ENCODE data around the gene TACC2. TPM values are rescaled to one million over a fixed set of nuclear protein-coding genes. Genes with fewer than 3 reads are reported as not detected.
A peak's percentile ranks its signal among the peaks of the same experiment; 100 is the strongest.

TACC2 gene
- total RNA-seq, 4 donors from 2014 or later, result 95.9 to 122 (median 114) TPM

- intact Hi-C loops (cut with DNase I), result loop anchor here (5.0 to 10.0 kb wide), 2 partner anchors 61 to 126 kb away; partner anchors contain the start of gene ATE1
- Histone ChIP-seq H3K27ac (peak overlapping the region in 1 of 3 donors; percentile 66), H3K9me3 (no peaks in the 10 kb centered on the region), H3K27me3 (no peaks in the 10 kb centered on the region), H3K36me3 (no peaks in the 10 kb centered on the region), H3K4me3 (replicated peaks in 1 of 3) (no peak overlapping the region), H3K4me1 (peaks cover 9 to 25% of the 10 kb centered on the region in 2 donors)
- DNase-seq, result no peak
- no peak for TF ChIP-seq POLR2A (IDR thresholded peaks at IDR 0.05)
- TF ChIP-seq, protein P1, sequence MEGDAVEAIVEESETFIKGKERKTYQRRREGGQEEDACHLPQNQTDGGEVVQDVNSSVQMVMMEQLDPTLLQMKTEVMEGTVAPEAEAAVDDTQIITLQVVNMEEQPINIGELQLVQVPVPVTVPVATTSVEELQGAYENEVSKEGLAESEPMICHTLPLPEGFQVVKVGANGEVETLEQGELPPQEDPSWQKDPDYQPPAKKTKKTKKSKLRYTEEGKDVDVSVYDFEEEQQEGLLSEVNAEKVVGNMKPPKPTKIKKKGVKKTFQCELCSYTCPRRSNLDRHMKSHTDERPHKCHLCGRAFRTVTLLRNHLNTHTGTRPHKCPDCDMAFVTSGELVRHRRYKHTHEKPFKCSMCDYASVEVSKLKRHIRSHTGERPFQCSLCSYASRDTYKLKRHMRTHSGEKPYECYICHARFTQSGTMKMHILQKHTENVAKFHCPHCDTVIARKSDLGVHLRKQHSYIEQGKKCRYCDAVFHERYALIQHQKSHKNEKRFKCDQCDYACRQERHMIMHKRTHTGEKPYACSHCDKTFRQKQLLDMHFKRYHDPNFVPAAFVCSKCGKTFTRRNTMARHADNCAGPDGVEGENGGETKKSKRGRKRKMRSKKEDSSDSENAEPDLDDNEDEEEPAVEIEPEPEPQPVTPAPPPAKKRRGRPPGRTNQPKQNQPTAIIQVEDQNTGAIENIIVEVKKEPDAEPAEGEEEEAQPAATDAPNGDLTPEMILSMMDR (IDR thresholded peaks at IDR 0.05), result no peak
- WGBS, 2 donors, result 84 to 87% methylated on average over 8 of the region's 8 CpGs
Observed at GRCh38 chr10:122053314-122053713, 64.4 kb downstream of the TACC2 start.

DNA sequence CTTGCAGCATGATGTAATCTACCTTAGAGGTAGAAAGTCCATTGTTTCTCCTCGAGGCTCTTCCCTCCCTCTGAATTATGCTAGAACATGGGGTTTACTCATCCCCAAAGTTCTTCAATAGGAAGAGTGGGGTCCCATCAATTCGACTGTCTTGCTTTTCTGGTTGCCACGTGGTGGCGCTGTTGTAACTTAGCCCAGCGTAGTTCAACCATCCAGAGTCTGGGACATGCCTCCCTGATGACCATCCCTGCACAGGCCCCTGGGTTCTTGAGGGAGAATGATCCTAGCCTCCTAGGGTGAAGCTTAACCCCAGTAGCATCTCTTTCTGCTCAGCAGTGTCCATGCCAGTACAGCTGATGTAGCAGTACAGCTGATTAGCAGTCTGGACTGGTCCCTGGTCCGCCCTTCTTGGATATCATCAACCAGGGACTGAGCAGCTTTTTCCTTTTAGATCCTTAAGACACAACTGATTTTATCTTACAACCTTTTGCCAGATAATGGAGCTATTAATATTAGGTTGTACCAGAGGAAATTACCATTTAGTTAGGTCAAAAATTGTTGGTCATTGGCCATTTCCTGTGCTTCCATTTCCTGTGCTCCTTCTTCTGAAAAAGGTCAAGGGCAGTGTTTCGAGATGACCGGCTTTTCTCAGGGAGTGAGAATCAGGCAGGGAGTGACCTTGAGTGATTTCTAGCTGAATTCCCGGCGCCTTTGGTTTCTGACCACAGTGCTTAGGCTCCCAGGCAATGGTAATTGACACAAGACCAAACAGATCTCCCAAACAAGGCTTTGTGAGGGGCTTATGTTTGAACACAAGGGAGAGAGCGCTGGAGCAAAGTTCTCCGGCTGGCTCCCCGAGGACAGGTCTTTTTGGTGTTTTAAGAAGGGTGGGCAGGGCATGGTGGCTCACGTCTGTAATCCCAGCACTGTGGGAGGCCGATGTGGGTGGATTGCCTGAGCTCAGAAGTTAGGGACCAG is 65.4 kb downstream of the TACC2 start:
- H3K27ac ChIP-seq, result peak overlapping the region in 2 of 3 donors; percentile 30 to 66
- peaks cover 9 to 25% of the 10 kb centered on the region in 2 donors for H3K4me1 ChIP-seq
- no peak for TF ChIP-seq POLR2A (IDR thresholded peaks at IDR 0.05)
- TF ChIP-seq, protein P1 (IDR thresholded peaks at IDR 0.05), result peak; percentile 27 to 63 (median 58)
- DNase-seq, result peak; percentile 39 to 62
- no peaks in the 10 kb centered on the region for H3K9me3 ChIP-seq
- WGBS, 2 donors, result 52 to 60% methylated on average over 12 to 15 of the region's 15 CpGs
- intact Hi-C loops (cut with DNase I), result loop anchor here (5.0 to 10.0 kb wide), 2 partner anchors 60 to 127 kb away; partner anchors contain the start of gene ATE1
- no peaks in the 10 kb centered on the region for H3K36me3 ChIP-seq
- H3K4me3 ChIP-seq (replicated peaks in 1 of 3), result no peak overlapping the region
- H3K27me3 ChIP-seq, result no peaks in the 10 kb centered on the region

DNA sequence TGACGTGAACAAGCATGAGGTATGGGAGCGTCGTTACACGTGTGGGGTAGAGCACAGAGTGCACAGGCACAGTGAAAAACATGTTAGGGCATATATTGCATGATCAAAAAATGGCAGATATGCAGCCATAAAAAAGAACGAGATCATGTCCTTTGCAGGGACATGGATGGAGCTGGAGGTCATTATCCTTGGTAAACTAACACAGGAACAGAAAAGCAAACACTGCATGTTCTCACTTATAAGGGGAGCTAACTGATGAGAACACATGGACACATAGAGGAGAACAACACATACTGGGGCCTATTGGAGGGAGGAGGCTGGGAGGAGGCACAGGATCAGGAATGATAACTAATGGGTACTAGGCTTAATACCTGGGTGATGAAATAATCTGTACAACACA is 66.3 kb downstream of the TACC2 start:
- Histone ChIP-seq H3K27ac (no peak overlapping the region), H3K4me3 (replicated peaks in 1 of 3) (no peak overlapping the region), H3K27me3 (no peaks in the 10 kb centered on the region), H3K4me1 (peaks cover 9 to 25% of the 10 kb centered on the region in 2 donors), H3K9me3 (no peaks in the 10 kb centered on the region), H3K36me3 (no peaks in the 10 kb centered on the region)
- no peak for DNase-seq
- intact Hi-C loops (cut with DNase I), result loop anchor here (10.0 kb wide), 1 partner anchor 60 kb away; no protein-coding TSS in a partner anchor
- TF ChIP-seq, protein P1 (IDR thresholded peaks at IDR 0.05), result no peak
- TF ChIP-seq POLR2A (IDR thresholded peaks at IDR 0.05), result no peak
- WGBS, 2 donors, result 92% methylated on average over 5 of the region's 5 CpGs

- Histone ChIP-seq H3K27ac (no peak overlapping the region), H3K4me1 (peaks cover 5 to 12% of the 10 kb centered on the region in 2 donors), H3K36me3 (no peaks in the 10 kb centered on the region), H3K27me3 (no peaks in the 10 kb centered on the region), H3K9me3 (no peaks in the 10 kb centered on the region), H3K4me3 (replicated peaks in 1 of 3) (no peak overlapping the region)
- intact Hi-C loops (cut with DNase I), result loop anchor here (10.0 kb wide), 1 partner anchor 58 kb away; no protein-coding TSS in a partner anchor
- WGBS, 2 donors, result 93 to 95% methylated on average over 8 of the region's 8 CpGs
- TF ChIP-seq POLR2A (IDR thresholded peaks at IDR 0.05), result no peak
- TF ChIP-seq, protein P1 (IDR thresholded peaks at IDR 0.05), result no peak
- DNase-seq, result no peak
Observed at GRCh38 chr10:122056431-122057094, 67.6 kb downstream of the TACC2 start.

Measured in thyroid gland (tissue), 4 donors.